HUES64 (cell line): ENCODE data around the gene RALB. TPM values are rescaled to one million over a fixed set of nuclear protein-coding genes. Genes with fewer than 3 reads are reported as not detected.

Source experiments
- H3K27ac ChIP-seq: 2 replicates; pipeline ENCODE4 v1.7.0; 2013; ENCODE audit warnings: low read depth, low read length, inconsistent platforms
- H3K27me3 ChIP-seq: 2 replicates; pipeline ENCODE4 v1.6.1; 2013; ENCODE audit warnings: mild to moderate bottlenecking, low read length; ENCODE audit not compliant: insufficient read depth
- H3K36me3 ChIP-seq: 2 replicates; pipeline ENCODE4 v1.6.1; 2013; ENCODE audit warnings: mild to moderate bottlenecking, low read length; ENCODE audit not compliant: insufficient read depth
- H3K4me1 ChIP-seq: 2 replicates; pipeline ENCODE4 v1.6.1; 2013; ENCODE audit warnings: mild to moderate bottlenecking, low read length, moderate library complexity; ENCODE audit not compliant: insufficient read depth
- H3K4me3 ChIP-seq: 2 replicates; pipeline ENCODE4 v1.5.1; 2013; ENCODE audit warnings: mild to moderate bottlenecking, low read length, moderate library complexity
- H3K9ac ChIP-seq: 2 replicates; pipeline ENCODE4 v1.6.1; 2013; ENCODE audit warnings: mild to moderate bottlenecking, low read depth, low read length
- H3K9me3 ChIP-seq: 2 replicates; pipeline ENCODE4 v1.6.1; 2013; ENCODE audit warnings: low read depth, low read length; ENCODE audit not compliant: insufficient read depth
- WGBS: fragments of 150-250, 120-280 bp; methylation state at CpG from one replicate; pipeline ENCODE4 v1.1.7; 2013; ENCODE audit warnings: missing lambda C conversion rate; 5-methylcytosine and 5-hydroxymethylcytosine counted together
- polyA plus RNA-seq, 2 experiments: library from polyadenylated mRNA; stranded (reverse); fragments of 50-300 nt; gene quantifications; one replicate each; pipeline ENCODE4 v1.2.3, GENCODE V29; 2013

Gene RALB, protein sequence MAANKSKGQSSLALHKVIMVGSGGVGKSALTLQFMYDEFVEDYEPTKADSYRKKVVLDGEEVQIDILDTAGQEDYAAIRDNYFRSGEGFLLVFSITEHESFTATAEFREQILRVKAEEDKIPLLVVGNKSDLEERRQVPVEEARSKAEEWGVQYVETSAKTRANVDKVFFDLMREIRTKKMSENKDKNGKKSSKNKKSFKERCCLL
- 20.5 TPM for polyA plus RNA-seq (2013, experiment 1 of 2)
- polyA plus RNA-seq (2013, experiment 2 of 2) = 24.3 TPM

DNA sequence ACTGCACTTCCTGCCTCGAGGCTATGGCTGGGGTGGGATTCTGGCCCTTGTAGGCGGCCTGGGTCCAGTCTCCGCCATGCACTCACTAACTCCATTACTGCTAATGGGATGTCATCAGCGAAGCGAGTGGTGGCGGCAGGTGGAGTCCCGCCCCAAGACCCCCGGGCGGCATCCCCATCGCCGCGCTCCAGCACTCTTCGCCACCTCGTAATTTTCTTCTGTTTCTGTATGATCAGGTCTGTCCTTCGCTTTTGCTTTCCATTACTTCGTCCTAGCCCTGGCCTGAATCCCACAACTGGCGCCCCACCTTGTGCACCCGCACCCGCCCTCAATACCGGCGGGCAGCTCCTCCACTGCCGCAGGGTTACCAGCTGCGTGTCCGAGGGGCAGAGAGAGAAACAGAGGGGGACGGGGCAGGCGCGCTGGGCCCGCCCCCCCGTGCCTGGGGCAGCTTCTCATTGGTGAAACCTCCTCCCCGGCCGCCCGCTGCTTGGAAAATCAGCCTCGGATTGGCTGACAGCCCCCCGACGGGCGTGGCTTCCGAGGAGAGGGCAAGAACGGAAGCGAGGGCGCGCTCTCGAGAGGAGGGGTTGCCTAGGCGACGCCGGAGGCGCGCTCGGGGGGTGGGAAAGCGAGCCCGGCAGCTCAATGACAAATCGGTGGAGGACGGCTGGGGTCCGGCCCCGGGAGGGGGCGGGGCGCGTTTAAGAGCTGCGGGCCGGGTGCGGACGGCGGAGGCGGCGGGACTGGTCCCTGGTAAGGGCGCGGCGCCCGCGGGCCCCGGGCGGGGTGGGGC lies at the start of gene RALB:
RALB (plus strand) TSS at position 628 of the 796 bp plus-strand sequence. CDS start 25,813 bp downstream, outside the sequence.
- Histone ChIP-seq H3K4me3 (peak within 1 kb of the TSS; percentile 86), H3K9me3 (no peaks in the 10 kb centered on the region), H3K27ac (no peak within 1 kb of the TSS; the same call in 1 of the 2 replicates), H3K27me3 (peaks cover 50% of the 10 kb centered on the region), H3K4me1 (peaks cover 5% of the 10 kb centered on the region; the same call in 1 of the 2 replicates), H3K36me3 (no peaks in the 10 kb centered on the region), H3K9ac (peak within 1 kb of the TSS; percentile 50)
- under 1% methylated on average over 71 of the region's 71 CpGs for WGBS

DNA sequence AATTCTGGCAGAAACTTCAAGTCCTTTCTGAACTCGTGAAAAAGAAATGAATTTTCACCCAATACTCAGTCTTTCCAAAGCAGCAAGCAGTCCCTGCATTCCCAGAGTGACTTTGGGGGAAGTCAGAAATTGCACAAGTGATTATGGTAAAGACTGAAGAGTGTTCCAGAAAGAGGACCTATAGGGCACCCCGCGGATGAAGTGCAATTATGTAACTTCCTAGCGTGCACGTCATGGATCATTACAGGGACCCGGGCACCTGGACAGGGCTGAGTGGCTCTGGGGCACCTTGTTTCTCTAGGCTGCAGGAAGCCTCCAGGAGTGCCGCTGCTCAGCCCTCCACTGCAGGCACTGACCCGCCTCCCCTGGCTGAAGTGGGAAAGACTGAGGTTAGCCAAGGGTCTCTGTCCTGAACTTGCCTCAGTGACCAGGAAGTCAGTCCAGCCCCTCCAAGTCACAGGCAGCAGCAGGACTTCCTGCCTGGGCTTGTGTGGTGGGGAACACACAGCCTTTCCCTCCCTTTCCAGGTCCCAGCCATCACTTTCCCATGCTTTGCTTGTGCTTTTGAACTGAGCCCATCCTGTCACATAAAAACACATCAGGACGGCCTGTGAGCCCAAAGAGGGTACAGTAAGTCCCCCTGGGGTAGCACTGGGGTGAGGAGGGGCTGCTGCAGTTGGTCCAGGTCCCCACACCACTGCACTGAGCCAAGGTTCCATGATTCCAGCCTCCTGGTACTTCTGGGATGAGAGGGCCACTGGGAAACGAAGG lies 49.2 kb upstream of the RALB start:
- H3K4me3 ChIP-seq = no peak overlapping the region
- H3K9me3 ChIP-seq = 0 out of 2 replicates have a peak, but pooled peaks cover under 1% of the 10 kb centered on the region
- WGBS = 90% methylated on average over 10 of the region's 10 CpGs
- H3K4me1 ChIP-seq = no peaks in the 10 kb centered on the region
- no peaks in the 10 kb centered on the region for H3K27me3 ChIP-seq
- H3K27ac ChIP-seq = no peak overlapping the region
- no peak overlapping the region for H3K9ac ChIP-seq
- no peaks in the 10 kb centered on the region for H3K36me3 ChIP-seq

DNA sequence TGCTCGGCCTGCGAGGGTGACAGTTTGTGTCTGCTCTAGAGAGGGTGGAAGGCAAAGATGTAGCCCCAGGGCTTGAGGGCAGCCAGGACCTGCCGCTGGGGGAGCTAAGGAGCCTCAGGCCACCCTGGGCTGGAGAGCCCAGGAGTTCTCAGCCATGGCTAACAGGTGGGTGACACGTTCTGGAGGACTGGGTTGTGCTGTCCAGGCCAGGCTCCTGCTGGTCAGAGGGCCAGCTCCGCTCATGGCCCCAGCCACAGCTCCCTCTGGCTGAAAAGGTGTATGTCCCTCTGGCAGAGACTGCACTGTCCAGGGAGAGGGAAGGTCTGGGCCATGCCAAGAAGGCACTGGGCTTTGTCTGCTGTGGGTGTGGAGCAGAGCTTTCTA lies 48.6 kb upstream of the RALB start:
- H3K27me3 ChIP-seq = no peaks in the 10 kb centered on the region
- H3K9ac ChIP-seq = no peak overlapping the region
- H3K9me3 ChIP-seq = no peaks in the 10 kb centered on the region
- WGBS = 81% methylated on average over 5 of the region's 5 CpGs
- H3K4me1 ChIP-seq = no peaks in the 10 kb centered on the region
- no peak overlapping the region for H3K27ac ChIP-seq
- no peaks in the 10 kb centered on the region for H3K36me3 ChIP-seq
- H3K4me3 ChIP-seq = no peak overlapping the region

DNA sequence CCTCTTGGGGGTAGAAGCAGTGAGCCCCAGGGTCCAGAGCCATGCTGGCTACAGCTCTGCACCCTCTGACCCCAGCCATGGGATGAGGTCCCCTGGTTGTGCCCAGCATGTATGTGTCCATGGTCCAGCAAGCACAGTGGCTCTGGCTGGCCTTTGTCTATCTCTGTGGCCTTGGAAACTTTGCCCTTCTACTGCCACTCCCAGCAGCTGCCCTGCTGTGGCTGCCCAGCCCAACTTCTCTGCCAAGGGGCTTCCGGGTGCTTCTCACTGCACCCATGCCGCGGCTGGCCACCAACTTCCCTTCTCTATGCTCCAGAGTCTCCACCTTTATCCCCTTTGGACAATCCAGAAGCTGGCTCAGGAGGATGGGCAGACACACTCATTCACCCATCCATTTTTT lies 48.2 kb upstream of the RALB start:
- H3K9me3 ChIP-seq = no peaks in the 10 kb centered on the region
- 62% methylated on average over 3 of the region's 3 CpGs for WGBS
- H3K4me1 ChIP-seq = no peaks in the 10 kb centered on the region
- no peaks in the 10 kb centered on the region for H3K27me3 ChIP-seq
- H3K36me3 ChIP-seq = no peaks in the 10 kb centered on the region
- H3K4me3 ChIP-seq = no peak overlapping the region
- no peak overlapping the region for H3K9ac ChIP-seq
- H3K27ac ChIP-seq = no peak overlapping the region

DNA sequence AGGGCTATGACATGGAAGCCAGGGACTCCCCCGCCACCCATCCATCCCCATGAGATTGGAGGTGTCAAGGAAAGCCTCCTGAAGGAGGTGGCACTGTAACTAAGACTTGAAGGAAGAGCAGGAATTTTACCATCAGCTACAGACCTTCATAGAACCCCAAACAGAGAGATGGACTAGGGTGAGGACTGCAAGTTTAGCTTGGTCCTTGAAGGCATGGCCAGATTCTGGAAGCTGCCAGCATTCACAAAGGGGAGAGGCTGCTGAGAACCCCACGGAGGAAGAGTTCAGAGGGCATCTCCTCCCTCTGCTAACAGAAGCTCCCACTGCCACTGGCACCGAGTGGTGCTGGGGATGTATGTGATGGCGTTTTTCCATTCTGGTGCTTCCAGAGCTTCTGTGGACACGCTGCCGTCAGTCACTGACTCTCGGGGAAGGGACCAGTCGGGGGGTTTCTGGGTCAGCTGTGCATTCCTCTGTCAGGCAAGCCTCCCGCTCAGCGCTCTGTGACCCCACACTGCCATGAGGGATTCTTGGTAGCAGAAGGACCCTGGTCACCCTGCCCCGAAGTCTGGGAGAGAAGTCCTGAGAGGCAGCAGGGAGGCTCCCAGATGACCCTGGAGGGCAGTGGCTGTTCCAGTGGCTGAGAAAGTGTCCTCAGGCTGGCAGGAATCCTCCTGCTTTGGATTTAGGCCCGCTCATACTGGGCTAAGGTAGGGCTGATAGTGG lies 47.5 kb upstream of the RALB start:
- Histone ChIP-seq H3K4me1 (no peaks in the 10 kb centered on the region), H3K36me3 (no peaks in the 10 kb centered on the region), H3K27ac (no peak overlapping the region), H3K9me3 (no peaks in the 10 kb centered on the region), H3K27me3 (no peaks in the 10 kb centered on the region), H3K9ac (no peak overlapping the region), H3K4me3 (no peak overlapping the region)
- WGBS = 90% methylated on average over 11 of the region's 12 CpGs

DNA sequence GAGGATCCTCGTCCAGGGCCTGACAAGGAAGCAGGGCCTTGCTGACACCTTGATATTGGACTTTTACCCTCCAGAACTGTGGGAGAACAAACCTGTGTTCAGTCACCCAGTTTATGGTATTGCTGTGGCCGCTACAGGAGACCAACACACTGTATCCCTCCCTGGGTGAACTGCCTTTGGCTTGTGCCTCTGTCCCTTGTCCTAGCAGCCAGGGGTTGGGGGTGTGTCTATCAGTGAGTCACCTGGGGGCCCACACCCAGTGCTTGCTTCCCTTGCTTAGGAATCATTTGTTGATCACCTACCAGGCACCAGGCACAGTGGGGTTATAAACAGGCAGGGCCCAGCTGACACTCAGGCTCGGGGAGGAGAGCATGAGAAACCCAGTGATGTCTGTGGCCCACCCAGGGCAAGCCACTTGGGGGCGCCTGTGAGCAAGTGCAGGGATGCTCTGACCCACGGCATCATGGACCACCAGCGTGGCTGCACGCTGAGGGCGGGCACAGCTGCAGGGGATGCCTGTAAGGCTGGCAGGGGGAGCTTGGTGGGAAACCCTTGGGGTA lies 46.5 kb upstream of the RALB start:
- WGBS = 61% methylated on average over 8 of the region's 8 CpGs
- H3K36me3 ChIP-seq = no peaks in the 10 kb centered on the region
- H3K27ac ChIP-seq = no peak overlapping the region
- no peaks in the 10 kb centered on the region for H3K27me3 ChIP-seq
- H3K4me1 ChIP-seq = no peaks in the 10 kb centered on the region
- no peak overlapping the region for H3K9ac ChIP-seq
- no peak overlapping the region for H3K4me3 ChIP-seq
- no peaks in the 10 kb centered on the region for H3K9me3 ChIP-seq

DNA sequence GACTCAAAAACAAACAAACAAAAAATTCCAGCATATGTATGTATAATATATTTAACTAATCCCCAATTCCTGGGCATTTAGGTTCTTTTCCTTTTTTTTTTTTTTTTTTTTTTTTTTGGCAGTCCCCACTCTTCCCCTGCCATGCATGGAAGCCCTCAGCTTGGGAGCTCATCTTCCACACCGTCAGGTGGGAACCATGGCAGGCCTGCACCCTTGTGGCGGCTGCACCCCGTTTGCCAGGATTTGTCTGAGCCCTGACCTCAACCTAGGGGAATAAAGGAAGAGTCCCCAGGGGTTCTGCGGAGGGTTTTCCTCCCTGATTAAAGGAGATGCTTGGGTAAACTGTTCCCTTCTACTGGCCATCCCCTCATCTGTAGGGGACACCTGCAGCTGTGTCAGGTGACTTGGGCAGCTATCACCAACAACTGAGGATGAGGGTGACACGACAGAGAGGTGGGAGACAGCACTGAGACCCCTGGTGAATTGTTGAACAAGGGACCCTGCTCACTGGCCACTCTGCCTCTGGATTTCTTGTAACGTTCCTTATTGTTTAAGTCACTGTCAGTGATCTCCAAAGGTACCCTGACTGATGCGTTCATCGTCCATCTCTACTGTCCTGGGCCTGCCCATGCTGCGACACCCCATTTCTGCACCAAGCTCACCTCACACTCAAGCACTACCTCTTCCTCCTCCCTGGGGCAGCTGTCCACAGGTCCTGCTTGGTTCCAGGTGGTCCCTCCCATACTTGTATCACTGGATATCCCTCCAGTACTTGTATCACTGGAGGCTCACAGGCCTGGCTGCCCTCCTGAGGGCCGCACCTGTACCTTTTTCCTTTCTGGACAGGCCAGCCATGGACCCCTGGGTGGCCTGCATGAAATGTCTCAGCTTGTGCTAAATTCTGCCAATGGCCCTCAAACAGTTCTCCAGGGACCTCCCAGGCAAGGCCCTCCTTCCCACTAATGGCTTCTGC lies 44.0 kb upstream of the RALB start:
- H3K9ac ChIP-seq = no peak overlapping the region
- no peaks in the 10 kb centered on the region for H3K27me3 ChIP-seq
- H3K4me3 ChIP-seq = no peak overlapping the region
- 92% methylated on average over 10 of the region's 10 CpGs for WGBS
- no peaks in the 10 kb centered on the region for H3K36me3 ChIP-seq
- H3K27ac ChIP-seq = no peak overlapping the region
- no peaks in the 10 kb centered on the region for H3K4me1 ChIP-seq
- no peaks in the 10 kb centered on the region for H3K9me3 ChIP-seq

DNA sequence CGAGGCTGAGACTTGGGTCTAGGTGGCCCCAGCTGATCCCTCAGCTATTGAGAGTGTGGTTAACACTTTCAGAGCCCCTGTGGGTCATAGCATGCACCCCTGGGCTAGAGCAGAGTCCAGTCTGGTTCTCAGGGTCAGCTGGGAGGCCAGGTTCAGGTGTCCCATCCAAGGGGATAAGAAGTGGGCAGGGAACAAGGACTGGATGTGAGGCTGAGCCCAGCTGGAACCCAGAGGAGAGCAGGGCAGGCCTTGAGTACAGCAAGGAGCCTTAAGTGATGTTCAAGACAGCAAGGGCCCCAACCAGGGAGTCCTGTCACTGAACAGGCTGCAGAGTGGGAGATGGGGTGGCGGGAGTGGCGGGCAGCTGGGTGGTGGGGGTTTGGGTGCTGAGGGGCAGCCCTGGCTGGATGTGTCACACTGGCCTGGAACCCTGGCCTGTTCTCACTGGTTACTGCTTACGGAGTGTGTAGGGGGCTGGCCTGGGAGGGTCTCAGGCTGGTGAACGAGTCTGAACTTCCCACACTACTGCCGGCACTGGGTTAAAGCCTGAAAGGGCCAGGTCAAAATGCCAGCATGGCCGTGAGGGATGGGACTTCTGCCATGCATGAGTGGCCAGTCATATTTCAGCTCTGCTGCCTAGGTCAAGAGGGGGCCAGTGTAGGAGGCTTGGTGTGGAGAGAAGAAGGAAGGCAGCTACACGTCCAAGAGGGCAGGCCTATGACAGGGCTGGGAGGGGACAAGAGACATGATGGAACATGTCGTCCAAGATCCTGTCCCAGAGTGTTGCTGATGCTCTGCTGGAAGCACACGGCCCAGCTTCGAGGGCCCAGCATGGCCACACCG lies 43.0 kb upstream of the RALB start:
- 93% methylated on average over 12 of the region's 12 CpGs for WGBS
- H3K4me1 ChIP-seq = no peaks in the 10 kb centered on the region
- no peaks in the 10 kb centered on the region for H3K36me3 ChIP-seq
- no peak overlapping the region for H3K9ac ChIP-seq
- no peak overlapping the region for H3K4me3 ChIP-seq
- H3K9me3 ChIP-seq = no peaks in the 10 kb centered on the region
- H3K27ac ChIP-seq = no peak overlapping the region
- H3K27me3 ChIP-seq = no peaks in the 10 kb centered on the region

DNA sequence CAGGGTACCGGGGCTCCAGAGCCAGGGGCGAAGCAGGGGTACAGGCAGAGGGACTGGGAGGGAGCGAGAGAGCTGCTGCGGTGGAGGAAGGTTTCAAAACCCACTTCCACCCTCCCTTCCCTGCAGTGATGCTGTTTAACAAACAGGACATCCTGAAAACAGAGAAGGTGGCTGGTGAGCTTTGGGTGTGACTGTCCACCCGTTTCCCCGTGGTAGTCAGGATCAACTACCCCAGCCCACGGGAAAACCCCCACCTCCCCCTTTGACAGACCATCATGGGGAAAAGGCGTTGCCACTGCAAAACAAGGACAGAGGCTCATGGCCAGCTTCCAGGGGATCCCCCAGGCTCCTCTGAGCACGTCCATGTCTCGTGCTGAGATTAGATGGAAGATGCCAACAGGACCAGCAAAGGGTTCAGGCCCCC lies 42.4 kb upstream of the RALB start:
- whole genome bisulfite sequencing = 82% methylated on average over 8 of the region's 10 CpGs
- H3K9ac ChIP-seq = no peak overlapping the region
- H3K27me3 ChIP-seq = no peaks in the 10 kb centered on the region
- H3K9me3 ChIP-seq = no peaks in the 10 kb centered on the region
- H3K4me1 ChIP-seq = no peaks in the 10 kb centered on the region
- no peaks in the 10 kb centered on the region for H3K36me3 ChIP-seq
- no peak overlapping the region for H3K27ac ChIP-seq
- no peak overlapping the region for H3K4me3 ChIP-seq
